ENCODE results near the gene SGK1.
"Not testable (repeated sequence)": the region's sequence is repeated elsewhere in the genome, so short reads cannot be mapped to it uniquely, and the experiment has no call there.

The SGK1 gene

DNA sequence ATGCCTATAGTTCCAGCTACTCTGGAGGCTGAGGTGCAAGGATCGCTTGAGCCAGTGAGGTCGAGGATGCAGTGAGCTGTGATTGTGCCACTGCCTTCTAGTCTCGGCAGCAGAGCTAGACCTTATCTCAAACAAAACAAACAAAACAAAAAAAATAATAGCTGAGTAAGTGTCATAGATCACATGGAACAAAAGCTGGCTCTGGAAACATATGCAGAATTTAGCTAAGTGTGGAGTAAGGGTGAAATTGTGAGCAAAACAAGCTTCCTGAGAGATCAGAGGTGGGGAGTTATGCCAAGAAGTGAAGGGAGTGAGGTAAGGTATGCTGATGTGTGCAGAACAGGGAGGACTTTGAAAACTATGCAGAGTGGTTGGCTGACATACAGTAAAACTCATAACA lies 18.7 kb downstream of the SGK1 start:
- DNase-seq: no peak

DNA sequence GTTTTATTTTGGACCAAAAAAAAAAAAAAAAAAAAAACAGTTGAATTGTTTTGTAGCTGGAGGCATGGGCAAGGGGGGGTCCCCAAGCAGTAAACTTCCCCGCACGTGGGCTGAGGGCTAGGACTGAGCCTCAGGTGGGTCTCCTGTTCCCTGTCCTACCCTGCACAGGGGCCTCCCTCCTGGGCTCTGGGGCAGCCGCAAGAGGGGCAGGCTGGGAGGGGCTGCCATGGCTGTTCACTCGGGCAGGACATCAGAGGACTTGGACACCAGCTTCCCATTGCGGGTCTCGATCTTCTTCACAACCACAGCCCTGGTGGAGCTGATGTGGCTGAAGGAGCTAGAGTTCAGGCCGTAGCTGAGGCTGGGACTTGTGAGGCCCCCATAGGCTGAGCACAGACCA lies 21.1 kb downstream of the SGK1 start:
- DNase-seq: no peak

- DNase-seq: no peak
These were observed 21.9 kb downstream of the SGK1 start for GRCh38 chr6:134295953-134296553.

- DNase-seq: no peak
These were observed 24.2 kb downstream of the SGK1 start for GRCh38 chr6:134293659-134294161.

GRCh38 chr6:134291156-134291555 lies 26.8 kb downstream of the SGK1 start:
- no peak for DNase-seq

- no peak for DNase-seq
These were observed 28.7 kb downstream of the SGK1 start for GRCh38 chr6:134289204-134289575.

DNA sequence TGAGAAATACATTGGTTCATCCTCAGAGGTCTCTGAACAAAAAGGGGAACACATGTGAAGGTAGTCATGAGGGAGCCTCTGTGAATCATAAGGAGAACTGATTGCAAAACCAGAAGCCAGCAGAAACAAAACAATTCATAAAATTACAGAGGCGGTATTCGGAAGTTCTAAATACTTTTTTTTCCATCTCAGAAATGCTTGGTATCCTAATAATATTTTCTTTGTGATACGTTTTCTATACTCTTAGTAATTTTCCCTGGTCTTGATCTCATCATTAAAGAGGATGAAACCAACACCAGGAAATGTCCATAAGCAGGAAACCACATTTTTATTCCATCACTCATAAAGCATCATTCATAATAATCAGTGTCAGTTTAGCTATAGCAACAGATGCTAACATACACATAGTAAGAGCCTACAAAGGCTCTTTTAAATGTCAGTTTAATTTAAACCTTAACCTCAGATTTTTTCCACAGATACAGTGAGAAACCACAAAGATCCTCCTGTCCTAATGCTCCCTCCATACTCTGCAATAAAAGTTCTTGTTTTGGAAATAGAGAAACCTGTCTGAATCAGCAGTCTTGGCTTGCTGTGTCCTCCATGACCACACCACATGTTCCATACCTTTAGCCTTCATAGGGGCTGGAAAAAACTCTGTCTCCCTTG lies 29.2 kb downstream of the SGK1 start:
- no peak for DNase-seq

DNA sequence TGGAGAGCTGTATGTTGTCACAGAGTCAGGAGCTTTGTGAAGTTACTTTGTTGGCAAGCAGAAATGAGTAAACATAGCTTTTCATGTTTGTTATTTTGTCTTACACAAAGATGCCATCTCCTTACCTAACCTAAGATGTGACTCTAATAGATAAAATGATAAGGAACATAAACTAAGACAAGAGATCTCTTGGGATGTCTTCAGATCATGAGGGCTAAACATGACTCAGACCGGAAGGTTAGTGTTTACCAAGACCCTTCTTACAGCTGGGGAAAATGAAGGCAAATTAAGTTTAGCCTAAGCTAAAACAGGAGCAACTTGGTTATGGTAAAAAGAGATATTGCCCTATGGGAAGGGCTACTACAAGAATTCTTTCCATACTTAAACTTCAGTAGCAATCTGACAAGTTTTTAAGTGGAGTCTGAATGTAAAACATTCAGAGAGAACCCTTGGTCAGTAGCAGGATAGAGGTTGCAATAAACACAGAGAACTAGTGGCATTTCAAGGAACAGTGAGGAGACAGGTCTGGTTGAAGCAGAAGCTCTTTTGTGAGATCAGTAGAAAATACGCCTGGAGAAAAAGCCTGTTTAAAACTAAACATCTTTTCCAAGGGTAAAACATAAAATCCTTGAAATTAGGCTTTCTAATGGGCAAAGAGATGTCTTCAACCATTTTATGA lies 29.9 kb downstream of the SGK1 start:
- DNase-seq: no peak

GRCh38 chr6:134282816-134283215 lies 35.1 kb downstream of the SGK1 start:
- DNase-seq: no peak

DNA sequence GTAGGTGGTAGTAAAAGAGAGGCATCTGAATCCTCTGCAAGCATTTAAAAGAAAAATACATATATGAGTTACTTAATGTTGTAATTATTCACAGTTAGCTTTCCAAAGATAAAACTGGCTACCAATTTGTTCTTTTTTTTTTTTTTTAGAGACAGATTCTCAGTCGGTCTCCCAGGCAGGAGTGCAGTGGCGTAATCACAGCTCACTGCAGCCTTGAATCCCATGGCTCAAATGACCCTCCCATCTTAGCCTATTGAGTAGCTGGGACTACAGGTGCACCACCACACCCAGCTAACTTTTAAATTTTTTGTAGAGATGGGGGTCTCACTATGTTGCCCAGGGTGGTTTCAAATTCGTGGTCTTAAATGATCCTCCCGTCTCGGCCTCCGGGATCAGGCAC lies 36.5 kb downstream of the SGK1 start:
- DNase-seq: no peak

GRCh38 chr6:134278000-134278399 lies 39.9 kb downstream of the SGK1 start:
- no peak for DNase-seq

- DNase-seq: not testable (repeated sequence)
These were observed 41.0 kb downstream of the SGK1 start for GRCh38 chr6:134276891-134277377.

- no peak for DNase-seq
These were observed 45.5 kb downstream of the SGK1 start for GRCh38 chr6:134272374-134272773.

- peak; percentile 51 for DNase-seq
These were observed 50.0 kb downstream of the SGK1 start for GRCh38 chr6:134267917-134268361.

DNA sequence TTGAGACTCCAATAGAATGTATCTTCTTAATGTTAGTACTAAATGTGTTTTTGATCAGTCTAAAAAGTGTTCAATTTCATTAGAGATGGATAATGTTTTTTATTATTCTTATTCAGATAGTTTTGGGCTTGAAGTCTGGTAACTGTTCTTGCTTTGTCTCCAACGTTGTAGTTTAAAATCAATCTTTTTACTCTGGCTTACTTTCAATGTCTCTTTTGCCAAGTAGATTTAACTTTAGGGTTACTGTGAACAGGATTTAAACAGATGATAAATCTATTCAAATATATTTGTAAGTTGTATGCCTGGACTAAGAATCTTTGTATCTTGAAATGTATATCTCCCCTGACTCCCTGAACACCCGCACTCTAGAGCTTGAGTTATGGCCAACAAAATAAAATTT lies 51.1 kb downstream of the SGK1 start:
- DNase-seq: no peak

DNA sequence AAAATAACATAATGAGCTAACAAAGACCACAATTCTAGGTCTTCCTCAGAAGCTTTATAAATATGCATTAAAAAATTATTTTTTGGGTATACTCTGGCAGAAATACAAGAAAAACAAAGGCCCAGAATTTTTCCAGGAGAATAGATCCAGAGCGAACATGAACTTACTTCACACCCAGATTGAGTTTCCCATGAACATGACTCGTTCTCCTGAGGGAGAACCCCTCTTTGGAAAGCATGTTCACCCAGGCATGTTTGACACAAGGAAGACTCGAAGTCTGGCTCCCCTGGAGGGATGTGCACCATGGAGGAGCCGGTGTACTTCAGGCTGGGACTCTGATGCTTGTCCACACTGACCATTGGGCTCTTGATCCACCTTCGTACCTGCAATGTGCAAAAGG lies 56.1 kb downstream of the SGK1 start:
- no peak for DNase-seq

GRCh38 chr6:134258849-134259306 lies 59.0 kb downstream of the SGK1 start:
- DNase-seq: no peak

GRCh38 chr6:134257516-134257915 lies 60.4 kb downstream of the SGK1 start:
- DNase-seq: no peak

GRCh38 chr6:134256862-134257261 lies 61.0 kb downstream of the SGK1 start:
- no peak for DNase-seq

DNA sequence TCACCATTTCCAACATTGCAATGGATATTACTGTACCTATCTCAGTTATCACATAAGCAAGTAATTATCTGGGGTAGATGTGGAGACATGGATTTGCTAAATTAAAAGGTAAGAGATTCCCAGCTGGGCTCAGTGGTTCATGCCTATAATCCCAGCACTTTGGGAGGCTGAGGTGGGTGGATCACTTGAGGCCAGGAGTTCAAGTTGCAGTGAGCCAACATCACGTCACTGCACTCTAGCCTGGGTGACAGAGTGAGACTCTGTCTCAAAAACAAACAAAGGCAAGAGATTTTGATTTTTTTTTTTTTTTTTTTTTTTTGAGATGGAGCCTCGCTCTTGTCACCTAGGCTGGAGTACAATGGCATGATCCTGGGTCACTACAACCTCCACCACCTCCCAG lies 62.6 kb downstream of the SGK1 start:
- DNase-seq: not testable (repeated sequence)

DNA sequence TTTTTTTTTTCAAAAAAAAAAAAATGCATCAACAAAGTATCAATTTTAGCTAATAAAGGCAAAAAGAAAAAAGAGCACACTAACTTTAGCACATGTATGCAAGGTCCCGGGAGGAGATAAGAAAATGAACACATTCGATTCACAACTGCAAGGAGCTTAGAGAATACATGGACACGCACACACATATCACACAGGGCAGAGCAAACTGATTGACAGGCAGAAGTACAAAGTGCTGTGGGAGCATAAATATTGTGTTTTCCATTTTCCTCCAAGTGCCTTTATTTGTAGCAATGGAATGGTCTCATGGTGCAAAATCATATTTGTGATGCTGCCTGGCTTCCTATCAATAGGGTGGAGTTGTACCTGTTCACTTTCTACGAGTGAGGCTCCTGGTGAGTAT lies 63.8 kb downstream of the SGK1 start:
- DNase-seq: no peak

GRCh38 chr6:134253681-134254080 lies 64.2 kb downstream of the SGK1 start:
- no peak for DNase-seq

DNA sequence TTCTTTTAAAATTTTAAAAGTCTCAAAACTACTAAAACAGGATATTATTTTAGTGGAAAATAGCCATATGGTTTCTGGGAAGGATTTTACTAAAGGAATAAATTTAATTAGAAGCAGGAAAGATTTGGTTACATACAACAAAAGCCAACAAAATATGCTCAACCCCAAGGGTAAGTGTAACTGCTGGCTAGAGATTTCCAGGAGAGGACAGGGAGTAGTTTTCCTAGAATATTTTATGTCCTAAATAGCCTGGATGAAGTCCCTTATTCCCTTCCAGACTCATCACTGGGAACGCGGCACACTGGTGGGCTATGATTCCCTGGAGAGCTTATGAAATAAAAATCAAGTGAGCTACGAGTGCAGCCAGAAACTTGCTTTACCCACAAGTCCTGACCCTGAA lies 66.6 kb downstream of the SGK1 start:
- DNase-seq: no peak

DNA sequence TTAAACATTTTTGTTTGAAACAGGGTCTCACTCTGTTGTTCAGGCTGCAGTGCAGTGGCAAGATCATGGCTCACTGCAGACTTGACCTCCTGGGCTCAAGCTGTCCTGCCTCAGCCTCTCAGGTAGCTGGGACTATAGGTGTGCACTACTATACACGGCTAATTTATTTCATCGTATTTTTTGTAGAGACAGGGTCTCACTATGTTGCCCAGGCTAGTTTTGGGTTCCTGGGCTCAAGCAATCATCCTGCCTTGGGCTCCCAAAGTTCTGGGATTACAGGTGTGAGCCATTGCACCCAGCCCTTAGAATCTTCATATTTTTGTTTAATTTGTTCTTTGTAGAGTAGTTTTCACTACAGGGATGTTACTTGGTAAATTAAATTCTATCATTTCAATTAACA lies 67.1 kb downstream of the SGK1 start:
- DNase-seq: no peak

Measured in NCI-H526 treated with DMSO at 0.1 percent for 48 hours (cell line).